ENCODE data around the gene KAZN.
"Not testable (repeated sequence)": the region's sequence is repeated elsewhere in the genome, so short reads cannot be mapped to it uniquely, and the experiment has no call there.

The KAZN gene

DNA sequence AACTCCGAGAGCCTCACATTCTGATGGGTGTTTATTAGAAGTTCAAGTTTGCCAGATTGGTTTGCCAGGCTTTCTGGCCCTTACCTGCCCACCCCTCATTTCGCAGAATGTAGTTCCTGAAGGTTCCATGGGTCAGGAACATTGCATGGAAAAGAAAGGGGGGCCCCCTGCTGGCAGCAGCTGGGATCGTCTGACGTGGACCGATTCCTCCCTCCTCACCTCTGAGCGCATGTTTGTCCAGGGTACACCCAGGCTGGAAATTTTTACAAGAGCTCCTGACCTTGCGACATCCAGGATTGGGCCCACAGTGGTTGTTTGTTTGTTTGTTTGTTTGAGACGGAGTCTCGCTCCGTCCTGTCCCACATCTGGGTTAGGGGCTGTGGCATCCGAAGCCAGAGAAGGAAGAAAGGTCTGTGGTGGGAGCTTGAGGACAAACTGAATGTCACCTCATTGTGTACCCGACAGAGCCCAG is 429.1 kb downstream of the KAZN start:
- DNase-seq: peak; percentile 25

DNA sequence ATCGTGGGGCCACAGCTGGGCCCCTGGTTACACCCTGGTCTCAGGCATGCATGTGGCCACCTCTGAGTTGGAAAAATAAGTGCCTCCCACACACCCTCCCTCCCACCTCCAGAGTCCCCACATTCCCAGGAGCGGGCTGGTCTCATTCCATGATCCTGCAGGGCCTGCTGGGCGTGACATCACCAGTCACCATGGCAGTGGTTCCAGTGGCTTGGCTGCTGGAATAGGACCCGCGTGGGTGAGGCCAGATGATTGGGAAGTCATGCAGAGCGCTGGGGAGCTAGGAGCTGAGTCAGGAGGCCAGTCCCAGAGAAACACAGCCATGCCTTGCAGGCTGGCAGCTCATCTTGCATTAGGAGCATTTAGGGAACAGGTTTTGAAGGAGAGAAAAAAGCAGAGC is 429.6 kb downstream of the KAZN start:
- DNase-seq: no peak

DNA sequence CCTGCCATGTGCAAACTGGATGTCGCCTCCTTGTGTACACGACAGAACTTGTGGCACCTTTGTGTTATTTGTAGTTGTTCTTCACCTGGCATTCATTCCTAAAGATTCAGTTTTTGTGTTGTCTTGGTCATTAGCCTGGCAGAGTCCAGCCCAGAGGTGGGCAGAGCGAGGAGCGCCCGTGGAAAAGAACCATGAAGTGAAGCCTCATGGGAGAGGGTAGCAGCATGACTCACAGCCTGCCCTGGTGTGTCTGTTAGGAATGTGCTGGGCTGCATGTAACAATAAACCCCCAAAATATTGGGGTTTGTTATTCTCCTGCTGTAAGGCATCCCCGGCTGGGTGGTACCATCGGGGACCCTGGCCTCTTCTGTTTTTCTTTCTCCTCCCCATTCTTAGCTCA is 430.1 kb downstream of the KAZN start:
- DNase-seq: no peak

- no peak for DNase-seq
Observed at GRCh38 chr1:15029036-15029435, 430.6 kb downstream of the KAZN start.

DNA sequence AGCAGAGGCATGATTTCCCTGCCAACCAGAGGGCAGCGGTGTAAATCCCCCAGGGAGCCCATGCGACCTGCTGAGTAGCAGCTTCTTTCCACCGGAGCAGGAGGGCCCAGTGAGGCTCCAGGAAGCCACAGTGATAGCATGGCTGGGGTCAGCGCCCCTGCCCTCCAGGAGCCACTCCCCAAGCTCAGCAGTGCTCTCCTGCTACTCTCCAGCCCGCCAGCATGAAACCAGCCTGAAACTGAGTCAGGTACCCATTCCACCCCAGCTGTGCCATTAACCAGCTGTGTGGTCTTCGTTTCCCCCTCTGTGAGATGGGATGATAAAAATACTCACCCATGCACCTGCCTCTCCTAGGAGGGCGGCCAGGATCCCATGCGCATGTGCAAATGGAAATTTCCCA is 431.3 kb downstream of the KAZN start:
- DNase-seq: no peak

- DNase-seq: no peak
Observed at GRCh38 chr1:15031251-15031933, 432.9 kb downstream of the KAZN start.

DNA sequence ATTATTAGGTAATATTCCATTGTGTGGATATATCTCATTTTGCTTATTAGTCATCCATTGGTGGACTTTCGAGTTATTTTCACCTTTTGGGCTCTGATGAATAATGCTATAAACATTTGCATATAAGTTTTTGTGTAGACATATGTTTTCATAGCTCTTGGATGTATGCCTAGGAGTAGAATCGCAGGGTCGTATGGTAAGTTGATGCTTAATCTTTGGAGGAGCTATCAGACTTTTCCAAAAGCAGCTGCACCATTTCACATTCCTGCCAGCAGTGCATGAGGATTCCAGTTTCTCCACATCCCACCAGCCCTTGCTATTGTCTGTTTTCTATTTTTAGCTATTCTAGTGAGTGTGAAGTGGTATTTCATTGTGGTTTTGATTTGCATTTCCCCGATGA is 434.8 kb downstream of the KAZN start:
- DNase-seq: no peak

- no peak for DNase-seq
Observed at GRCh38 chr1:15034656-15035055, 436.2 kb downstream of the KAZN start.

DNA sequence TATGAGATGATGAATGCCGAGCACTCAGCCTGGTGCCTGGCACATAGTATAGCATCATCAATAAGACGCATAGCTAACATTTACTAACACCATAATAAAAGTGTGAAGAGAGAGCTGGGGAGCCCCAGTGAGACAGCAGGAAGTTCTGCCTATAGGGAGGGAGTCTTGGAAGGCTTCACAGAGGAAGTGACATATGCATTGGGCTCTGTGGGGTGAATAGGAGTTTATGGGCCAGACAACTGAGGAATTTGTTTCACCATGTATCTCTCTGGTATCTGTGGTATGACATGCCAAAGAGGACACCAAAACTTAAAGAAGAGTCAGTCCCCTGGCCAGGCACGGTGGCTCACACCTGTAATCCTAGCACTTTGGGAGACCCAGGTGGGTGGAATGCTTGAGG is 436.8 kb downstream of the KAZN start:
- no peak for DNase-seq

GRCh38 chr1:15036101-15036500 is 437.6 kb downstream of the KAZN start:
- no peak for DNase-seq

DNA sequence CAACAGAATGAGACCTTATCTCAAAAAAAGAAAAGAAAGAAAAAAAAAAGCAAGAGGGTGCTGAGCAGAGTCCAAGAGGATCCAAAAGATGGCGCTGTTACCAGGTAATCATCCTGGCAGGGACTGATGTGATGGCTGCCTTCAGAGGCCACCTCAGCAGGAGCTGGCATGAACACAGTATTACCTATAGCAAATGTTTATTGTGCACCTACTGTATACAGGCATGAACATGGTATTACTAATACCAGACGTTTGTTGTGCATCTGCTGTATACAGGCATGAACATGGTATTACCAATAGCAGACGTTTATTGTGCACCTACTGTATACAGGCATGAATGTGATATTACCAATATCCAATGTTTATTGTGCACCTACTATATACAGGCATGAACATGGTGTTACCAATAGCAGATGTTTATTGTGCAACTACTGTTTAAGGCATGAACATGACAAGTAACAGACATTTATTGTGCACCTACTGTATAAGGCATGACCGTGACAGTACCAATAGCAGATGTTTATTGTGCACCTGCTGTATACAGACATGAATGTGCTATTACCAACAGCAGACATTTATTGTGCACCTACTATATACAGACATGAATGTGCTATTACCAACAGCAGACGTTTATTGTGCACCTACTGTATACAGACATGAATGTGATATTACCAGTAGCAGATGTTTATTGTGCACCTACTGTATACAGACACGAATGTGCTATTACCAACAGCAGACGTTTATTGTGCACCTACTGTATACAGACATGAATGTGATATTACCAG is 439.9 kb downstream of the KAZN start:
- peak; percentile 4 for DNase-seq

- DNase-seq: no peak
Observed at GRCh38 chr1:15039017-15039648, 440.6 kb downstream of the KAZN start.

DNA sequence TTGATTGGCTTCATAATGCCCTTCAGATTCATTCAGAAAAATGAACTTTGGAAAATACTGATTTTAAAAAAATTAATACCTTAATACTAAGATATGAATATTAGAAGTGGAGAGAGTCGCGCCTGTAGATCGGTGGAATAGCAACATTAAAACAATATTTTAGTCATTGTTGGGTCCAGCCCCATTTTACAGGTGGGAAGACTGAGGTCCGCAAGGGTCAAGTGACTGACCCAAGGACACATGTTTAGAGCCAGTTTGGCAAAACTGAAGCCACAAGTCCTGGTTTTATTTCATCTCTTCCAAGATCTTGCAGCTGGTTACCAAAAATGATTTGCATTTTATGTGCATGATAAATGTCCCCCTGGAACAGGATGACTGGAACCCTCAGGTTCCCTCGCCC is 441.4 kb downstream of the KAZN start:
- no peak for DNase-seq

GRCh38 chr1:15040685-15041084 is 442.2 kb downstream of the KAZN start:
- not testable (repeated sequence) for DNase-seq

DNA sequence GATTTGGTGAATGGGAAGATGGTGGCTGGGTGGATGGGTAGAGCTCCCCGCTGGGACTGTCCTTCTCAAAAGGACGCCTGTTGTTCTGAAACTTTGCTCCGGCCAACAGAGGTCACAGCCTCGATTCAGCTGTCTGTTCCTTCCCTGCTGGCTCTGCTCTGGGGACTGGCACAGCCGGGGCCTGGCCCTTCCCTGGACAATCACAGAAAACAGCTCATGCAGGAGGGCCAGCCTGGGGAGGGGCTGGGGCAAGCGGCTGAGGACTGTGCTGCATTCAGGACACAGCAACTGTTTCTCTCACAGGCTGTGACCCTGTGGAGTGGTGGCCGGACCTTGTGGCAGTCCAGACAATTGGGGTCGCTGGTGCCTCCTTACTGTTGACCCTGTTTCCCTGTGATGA is 444.4 kb downstream of the KAZN start:
- no peak for DNase-seq

DNA sequence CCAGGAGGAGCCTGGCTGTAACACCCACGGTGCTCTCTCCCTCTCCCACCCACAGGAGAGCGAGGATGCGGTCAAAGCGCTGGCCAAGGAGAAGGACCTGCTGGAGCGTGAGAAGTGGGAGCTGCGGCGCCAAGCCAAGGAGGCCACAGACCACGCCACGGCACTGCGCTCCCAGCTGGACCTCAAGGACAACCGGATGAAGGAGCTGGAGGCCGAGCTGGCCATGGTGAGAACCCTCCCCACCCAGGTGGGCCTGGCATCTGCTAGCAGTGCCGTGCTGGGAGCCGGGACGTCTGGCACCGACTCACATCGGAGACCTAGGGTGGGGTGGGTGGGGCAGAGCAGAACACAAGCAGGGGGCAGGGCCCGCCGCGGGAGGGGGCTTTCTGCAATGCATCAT is 445.4 kb downstream of the KAZN start:
- DNase-seq: no peak

DNA sequence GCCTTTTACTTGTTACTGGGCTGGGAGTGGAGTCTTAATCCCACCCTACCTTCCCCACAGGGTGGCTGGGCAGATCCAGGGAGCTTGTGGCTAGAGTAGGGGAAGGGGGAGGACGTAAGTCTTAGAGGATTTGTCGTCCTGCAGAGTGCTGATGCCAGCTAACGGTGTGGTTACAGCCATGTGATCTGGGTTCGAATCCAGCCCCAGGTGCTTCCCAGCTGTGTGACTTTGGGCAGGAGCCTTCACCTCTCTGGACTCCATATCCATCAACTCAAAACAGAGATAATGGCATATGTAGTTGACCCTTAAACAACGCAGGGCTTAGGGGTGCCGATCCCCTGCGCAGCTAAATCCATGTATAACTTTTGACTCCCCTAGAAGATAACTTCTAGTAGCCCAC is 446.6 kb downstream of the KAZN start:
- DNase-seq: no peak

GRCh38 chr1:15046487-15047165 is 448.1 kb downstream of the KAZN start:
- DNase-seq: peak; percentile 16

- DNase-seq: no peak
Observed at GRCh38 chr1:15047237-15047636, 448.8 kb downstream of the KAZN start.

- DNase-seq: no peak
Observed at GRCh38 chr1:15048437-15048980, 450.0 kb downstream of the KAZN start.

DNA sequence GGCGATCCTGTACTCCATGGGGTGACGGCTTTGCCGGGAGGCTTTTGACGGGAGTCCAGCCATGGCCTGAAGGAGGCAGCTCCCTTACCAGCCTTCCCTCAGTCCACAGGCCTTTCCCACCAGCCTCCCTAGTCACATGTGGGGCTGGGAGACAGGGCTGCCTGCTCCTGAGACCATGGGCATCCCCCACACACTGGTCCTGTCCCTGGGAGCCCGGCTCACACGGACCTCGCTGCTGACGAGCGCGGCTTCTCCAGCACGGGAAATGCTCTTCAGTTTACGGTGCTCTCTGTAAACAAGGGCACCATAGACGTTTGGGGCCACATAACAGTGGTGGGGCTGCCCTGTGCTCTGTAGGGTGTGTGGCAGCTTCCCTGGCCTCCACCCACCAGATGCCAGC is 450.6 kb downstream of the KAZN start:
- no peak for DNase-seq

GRCh38 chr1:15051882-15052528 is 453.5 kb downstream of the KAZN start:
- no peak for DNase-seq

DNA sequence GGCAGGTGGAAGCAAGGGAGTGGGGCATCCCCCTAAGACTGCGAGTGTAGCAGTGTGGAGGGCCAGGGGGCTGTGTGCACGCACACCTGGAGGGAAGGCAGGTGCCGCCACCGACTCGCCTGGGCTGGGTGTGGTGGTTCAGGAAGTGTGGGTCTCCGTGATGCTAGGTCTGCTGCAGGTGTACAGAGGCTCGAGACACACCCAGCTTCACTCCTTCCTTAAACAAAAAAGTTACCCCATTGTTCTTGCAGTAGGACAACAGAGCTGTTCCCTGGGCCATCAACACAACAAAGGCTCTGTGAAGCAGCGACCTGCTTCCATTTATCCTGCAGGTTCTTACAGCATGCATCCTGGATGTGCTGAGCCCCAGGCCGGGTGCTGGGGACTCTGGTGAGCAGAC is 454.7 kb downstream of the KAZN start:
- DNase-seq: no peak

Data from MV-4-11 (cell line).